CD4-positive, alpha-beta memory T cell (primary cell): Measurements from ENCODE around the gene TNIK. TPM values are rescaled to one million over a fixed set of nuclear protein-coding genes. Genes with fewer than 3 reads are reported as not detected.
"Not testable (repeated sequence)": the region's sequence is repeated elsewhere in the genome, so short reads cannot be mapped to it uniquely, and the experiment has no call there.

Experiments
- CTCF ChIA-PET: fragments of 350-600 bp; sonication (Branson Sonifier 250); formaldehyde crosslinking; loops from one replicate; lab custom pipeline; 2021; ENCODE audit warnings: inconsistent platforms; ENCODE audit not compliant: partially characterized antibody; lab: Charles Lee
- POLR2A ChIA-PET: fragments of 350-600 bp; sonication (Branson Sonifier 250); formaldehyde crosslinking; loops from one replicate; lab custom pipeline; 2021; ENCODE audit not compliant: partially characterized antibody; lab: Charles Lee
- DNase-seq, 5 donors: peaks; one replicate each; pipeline versions ENCODE4 v3.0.0 to v3.0.0-alpha.2; 2020 to 2022; ENCODE audit warnings: mixed read lengths in 1 of 5
- H3K27ac ChIP-seq: one replicate; pipeline ENCODE4 v1.7.0; 2013; ENCODE audit warnings: low read depth, low read length
- H3K27me3 ChIP-seq: 2 replicates; pipeline ENCODE4 v1.7.0; 2013; ENCODE audit warnings: mild to moderate bottlenecking, low read length, moderate library complexity; ENCODE audit not compliant: insufficient read depth
- H3K36me3 ChIP-seq: 2 replicates; pipeline ENCODE4 v1.7.0; 2013; ENCODE audit warnings: mild to moderate bottlenecking, low read length, moderate library complexity; ENCODE audit not compliant: insufficient read depth
- H3K4me1 ChIP-seq: 2 replicates; pipeline ENCODE4 v1.7.0; 2013; ENCODE audit warnings: mild to moderate bottlenecking, low read length, moderate library complexity; ENCODE audit not compliant: insufficient read depth
- H3K4me3 ChIP-seq, 2 donors: one replicate each; pipeline ENCODE4 v1.7.0; 2013; ENCODE audit warnings: low read length in 2 of 2, mild to moderate bottlenecking in 1 of 2
- H3K9me3 ChIP-seq, 2 donors: one replicate each; pipeline ENCODE4 v1.7.0; 2013; ENCODE audit warnings: low read length in 2 of 2, control low read depth in 1 of 2; ENCODE audit not compliant: control insufficient read depth in 1 of 2
- H3K27ac Mint-ChIP-seq, 7 donors: one replicate each; pipeline ENCODE4 v1.8.0; 2020 to 2021; ENCODE audit warnings: mixed read lengths in 7 of 7, mild to moderate bottlenecking in 6 of 7, inconsistent platforms in 3 of 7, moderate library complexity in 3 of 7
- H3K27me3 Mint-ChIP-seq, 2 donors: one replicate each; pipeline ENCODE4 v1.8.0; 2020 to 2021; ENCODE audit warnings: mixed read lengths in 2 of 2
- H3K36me3 Mint-ChIP-seq, 2 donors: one replicate each; pipeline ENCODE4 v1.8.0; 2020 to 2021; ENCODE audit warnings: mixed read lengths in 2 of 2, inconsistent platforms in 1 of 2, mild to moderate bottlenecking in 1 of 2
- H3K4me1 Mint-ChIP-seq, 4 donors: one replicate each; pipeline ENCODE4 v1.8.0; 2020 to 2021; ENCODE audit warnings: mixed read lengths in 4 of 4, mild to moderate bottlenecking in 1 of 4
- H3K4me3 Mint-ChIP-seq, 8 donors: one replicate each; pipeline ENCODE4 v1.8.0; 2020 to 2021; ENCODE audit warnings: mixed read lengths in 8 of 8, mild to moderate bottlenecking in 7 of 8, moderate library complexity in 6 of 8, inconsistent platforms in 3 of 8
- H3K9me3 Mint-ChIP-seq, 8 donors: one replicate each; pipeline ENCODE4 v1.8.0; 2020 to 2021; ENCODE audit warnings: mixed read lengths in 8 of 8, mild to moderate bottlenecking in 5 of 8, inconsistent platforms in 3 of 8, moderate library complexity in 1 of 8
- intact Hi-C: fragments of 100-400 bp; cut with micrococcal nuclease; formaldehyde crosslinking; loops from one replicate; pipeline ENCODE4 v1.15.1; 2023
- polyA plus RNA-seq, 2 donors: library from polyadenylated mRNA; unstranded; fragments of 300-500 nt; fragmentation: Illumina TruSeq; gene quantifications; one replicate each; pipeline ENCODE4 v1.2.3, GENCODE V29; 2021
- total RNA-seq, 2 experiments: library from RNA; stranded (reverse); gene quantifications; one replicate each; pipeline ENCODE4 v1.2.3, GENCODE V29; 2021

The TNIK gene
- total and polyA plus RNA-seq, 4 experiments from 2014 or later = 14.6 to 93.5 (median 58.1) TPM

DNA sequence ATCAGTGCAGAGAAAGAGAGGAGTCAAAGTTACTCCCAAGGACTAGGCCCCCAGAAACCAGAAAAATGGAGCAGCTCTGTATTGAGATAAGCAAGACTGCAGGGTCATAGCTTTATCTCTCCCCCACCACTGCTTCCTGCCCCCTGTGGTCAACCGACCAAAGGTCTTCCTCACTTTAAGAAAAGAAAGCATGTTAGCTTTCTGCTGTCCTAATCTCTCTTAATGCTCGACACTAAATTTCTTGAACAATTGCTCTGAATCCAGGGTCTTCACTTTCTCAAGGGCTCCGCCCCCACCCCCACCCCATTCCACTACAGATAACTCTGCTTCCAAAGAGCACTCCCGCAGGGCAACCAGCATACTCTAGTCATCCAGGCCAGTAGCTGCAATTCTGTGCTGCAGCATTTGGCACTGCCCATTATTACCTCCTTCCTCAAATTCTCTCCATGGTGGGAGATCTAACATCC, 31.9 kb downstream of the TNIK start:
- H3K27ac ChIP-seq = no peak overlapping the region
- peaks cover 25% of the 10 kb centered on the region for H3K4me1 ChIP-seq
- H3K9me3 ChIP-seq = no peaks in the 10 kb centered on the region
- H3K27me3 Mint-ChIP-seq = no peaks in the 10 kb centered on the region
- no peak overlapping the region for H3K4me3 ChIP-seq
- CTCF ChIA-PET = interaction anchor here (1.3 to 1.4 kb wide), 2 partner anchors 33 to 138 kb away, joined by 3 to 4 read pairs; no protein-coding TSS in a partner anchor
- POLR2A ChIA-PET = interaction anchor here (1.5 kb wide), 1 partner anchor 32 kb away, joined by 5 read pairs; the partner anchor contains the start of gene TNIK
- H3K4me1 Mint-ChIP-seq = peaks cover 7 to 29% (median 16%) of the 10 kb centered on the region in 4 donors
- H3K9me3 Mint-ChIP-seq = peaks cover 0 to 4% (median 0%) of the 10 kb centered on the region in 8 donors
- no peaks in the 10 kb centered on the region for H3K27me3 ChIP-seq
- H3K36me3 ChIP-seq = no peaks in the 10 kb centered on the region
- H3K36me3 Mint-ChIP-seq = peaks cover 10% of the 10 kb centered on the region in 2 donors
- intact Hi-C loops = loop anchor here (1.0 kb wide), 1 partner anchor 12 kb away; no protein-coding TSS in a partner anchor
- H3K27ac Mint-ChIP-seq = no peak overlapping the region
- H3K4me3 Mint-ChIP-seq = no peak overlapping the region
- no peak for DNase-seq

DNA sequence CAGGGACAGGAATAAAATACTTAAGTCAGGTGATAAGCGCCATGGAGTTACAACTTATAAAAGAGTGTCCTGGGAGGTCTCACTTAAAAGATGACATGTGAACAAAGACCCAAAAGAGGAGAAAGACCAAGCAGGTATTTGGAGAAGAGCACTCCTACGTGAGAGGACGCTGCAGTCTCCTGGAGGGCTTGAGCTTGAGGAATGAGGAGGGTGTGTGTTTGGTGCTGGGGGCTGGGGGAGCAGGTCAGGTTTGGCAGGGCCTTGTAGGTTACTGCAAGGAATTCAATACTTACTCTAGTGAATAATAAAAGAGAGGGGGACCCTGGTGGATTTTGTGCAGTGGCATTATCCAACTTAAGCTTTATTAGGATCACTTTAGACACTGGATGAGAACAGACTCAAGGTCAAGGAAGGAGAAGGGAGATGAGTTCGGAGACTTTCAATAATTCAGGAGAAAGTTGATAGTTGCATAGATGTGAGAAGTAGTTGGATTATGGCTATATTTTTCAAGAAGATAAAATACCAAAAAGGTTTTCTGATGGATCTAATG, 32.4 kb downstream of the TNIK start:
- ChIA-PET CTCF (interaction anchor here (1.1 to 1.3 kb wide), 2 partner anchors 9 to 139 kb away, joined by 4 read pairs; no protein-coding TSS in a partner anchor), POLR2A (interaction anchor here (1.5 kb wide), 1 partner anchor 33 kb away, joined by 5 read pairs; the partner anchor contains the start of gene TNIK)
- no peak overlapping the region for H3K4me3 Mint-ChIP-seq
- peaks cover 25% of the 10 kb centered on the region for H3K4me1 ChIP-seq
- no peak overlapping the region for H3K4me3 ChIP-seq
- intact Hi-C loops = loop anchor here (1.0 kb wide), 1 partner anchor 12 kb away; no protein-coding TSS in a partner anchor
- no peaks in the 10 kb centered on the region for H3K27me3 ChIP-seq
- no peaks in the 10 kb centered on the region for H3K9me3 ChIP-seq
- H3K4me1 Mint-ChIP-seq = peaks cover 8 to 27% (median 17%) of the 10 kb centered on the region in 4 donors
- H3K27ac Mint-ChIP-seq = no peak overlapping the region
- H3K36me3 ChIP-seq = no peaks in the 10 kb centered on the region
- H3K27me3 Mint-ChIP-seq = no peaks in the 10 kb centered on the region
- H3K36me3 Mint-ChIP-seq = peaks cover 10 to 12% of the 10 kb centered on the region in 2 donors
- H3K9me3 Mint-ChIP-seq = peaks cover 0 to 8% (median 0%) of the 10 kb centered on the region in 8 donors
- no peak overlapping the region for H3K27ac ChIP-seq
- no peak for DNase-seq

DNA sequence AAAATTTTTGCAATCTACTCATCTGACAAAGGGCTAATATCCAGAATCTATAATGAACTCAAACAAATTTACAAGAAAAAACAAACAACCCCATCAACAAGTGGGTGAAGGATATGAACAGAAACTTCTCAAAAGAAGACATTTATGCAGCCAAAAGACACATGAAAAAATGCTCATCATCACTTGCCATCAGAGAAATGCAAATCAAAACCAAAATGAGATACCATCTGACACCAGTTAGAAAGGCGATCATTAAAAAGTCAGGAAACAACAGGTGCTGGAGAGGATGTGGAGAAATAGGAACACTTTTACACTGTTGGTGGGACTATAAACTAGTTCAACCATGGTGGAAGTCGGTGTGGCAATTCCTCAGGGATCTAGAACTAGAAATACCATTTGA, 36.1 kb downstream of the TNIK start:
- H3K27ac Mint-ChIP-seq = peak overlapping the region in 1 of 7 donors; percentile 37
- H3K4me1 ChIP-seq = peaks cover 14% of the 10 kb centered on the region
- H3K4me1 Mint-ChIP-seq = peaks cover 12 to 36% (median 21%) of the 10 kb centered on the region in 4 donors
- H3K27me3 ChIP-seq, H3K36me3 ChIP-seq, CTCF ChIA-PET, H3K27me3 Mint-ChIP-seq, H3K27ac ChIP-seq, H3K9me3 ChIP-seq, H3K4me3 Mint-ChIP-seq, intact Hi-C loops, H3K9me3 Mint-ChIP-seq, H3K4me3 ChIP-seq, DNase-seq, POLR2A ChIA-PET: not testable (repeated sequence)
- H3K36me3 Mint-ChIP-seq = peaks cover 10 to 13% of the 10 kb centered on the region in 2 donors

DNA sequence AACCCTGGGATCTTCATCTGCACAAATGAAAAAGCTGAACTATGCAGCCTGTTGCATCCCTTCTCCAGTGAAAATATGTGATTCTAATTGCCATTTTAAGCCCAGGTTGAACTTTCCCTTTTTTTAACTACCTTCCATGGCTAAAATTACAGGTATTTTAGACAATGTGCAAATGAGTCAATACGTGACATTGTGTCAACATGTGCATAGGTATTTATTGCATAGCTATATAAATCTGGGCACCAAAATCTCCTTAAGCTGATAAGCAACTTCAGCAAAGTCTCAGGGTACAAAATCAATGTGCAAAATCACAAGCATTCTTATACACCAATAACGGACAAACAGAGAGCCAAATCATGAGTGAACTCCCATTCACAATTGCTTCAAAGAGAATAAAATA, 37.4 kb downstream of the TNIK start:
- H3K27ac ChIP-seq, H3K4me3 Mint-ChIP-seq, H3K27me3 ChIP-seq, CTCF ChIA-PET, H3K9me3 Mint-ChIP-seq, H3K36me3 ChIP-seq, H3K27me3 Mint-ChIP-seq, POLR2A ChIA-PET, H3K9me3 ChIP-seq, intact Hi-C loops, DNase-seq, H3K4me1 ChIP-seq, H3K4me3 ChIP-seq: not testable (repeated sequence)
- peaks cover 10 to 17% of the 10 kb centered on the region in 2 donors for H3K36me3 Mint-ChIP-seq
- H3K4me1 Mint-ChIP-seq = peaks cover 19 to 48% (median 29%) of the 10 kb centered on the region in 4 donors
- peak overlapping the region in 1 of 7 donors; percentile 18 for H3K27ac Mint-ChIP-seq

DNA sequence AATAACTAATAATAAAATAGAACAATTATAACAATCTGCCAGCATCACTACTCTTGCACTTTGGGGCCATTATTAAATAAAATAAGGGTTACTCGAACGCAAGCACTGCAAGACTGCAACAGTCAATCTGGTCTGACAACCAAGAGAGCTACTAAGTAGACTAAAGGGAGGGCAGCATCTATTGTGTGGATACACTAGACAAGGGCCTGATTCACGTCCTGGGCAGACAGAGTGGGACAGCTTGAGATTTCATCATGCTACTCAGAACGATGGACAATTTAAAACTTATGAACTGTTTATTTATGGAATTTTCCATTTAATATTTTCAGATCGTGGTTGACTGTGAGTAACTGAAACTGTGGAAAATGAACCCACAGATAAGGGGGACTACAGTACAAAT, 39.5 kb downstream of the TNIK start:
- Mint-ChIP-seq H3K9me3 (peaks cover 0 to 8% (median 0%) of the 10 kb centered on the region in 8 donors), H3K4me1 (peaks cover 32 to 65% (median 45%) of the 10 kb centered on the region in 4 donors), H3K4me3 (no peak overlapping the region), H3K27me3 (no peaks in the 10 kb centered on the region), H3K27ac (peak overlapping the region in 2 of 7 donors; percentile 26 to 74), H3K36me3 (peaks cover 7 to 13% of the 10 kb centered on the region in 2 donors)
- CTCF ChIA-PET = no interaction called here
- DNase-seq = no peak
- Histone ChIP-seq H3K4me1 (peaks cover 14% of the 10 kb centered on the region), H3K9me3 (no peaks in the 10 kb centered on the region), H3K36me3 (no peaks in the 10 kb centered on the region), H3K27me3 (no peaks in the 10 kb centered on the region), H3K4me3 (no peak overlapping the region), H3K27ac (no peak overlapping the region)
- POLR2A ChIA-PET = no interaction called here
- intact Hi-C loops = no loop called here

DNA sequence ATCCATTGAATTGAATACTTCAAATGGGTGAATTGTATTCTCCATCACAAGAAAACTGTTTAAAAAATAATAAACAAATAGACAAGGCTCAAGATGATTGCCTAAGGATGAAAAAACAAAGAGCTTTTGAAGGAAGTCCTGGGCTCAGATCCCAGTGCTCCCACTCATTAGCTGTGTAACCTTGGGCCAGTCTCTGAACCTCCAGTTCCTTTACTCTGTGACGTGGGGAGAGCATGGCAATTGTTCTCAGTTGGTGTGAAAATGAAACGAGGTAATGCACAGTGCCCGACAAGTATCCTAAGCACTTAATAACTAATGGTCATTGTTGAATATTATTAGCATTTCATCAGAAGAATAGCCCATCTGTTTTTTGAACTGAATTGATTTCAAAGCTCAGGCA, 40.7 kb downstream of the TNIK start:
- ChIA-PET POLR2A (no interaction called here), CTCF (interaction anchor here (0.9 kb wide), 1 partner anchor 8 kb away, joined by 3 read pairs; no protein-coding TSS in a partner anchor)
- peaks cover 7 to 13% of the 10 kb centered on the region in 2 donors for H3K36me3 Mint-ChIP-seq
- Histone ChIP-seq H3K27me3 (no peaks in the 10 kb centered on the region), H3K36me3 (no peaks in the 10 kb centered on the region), H3K27ac (no peak overlapping the region), H3K4me3 (no peak overlapping the region), H3K9me3 (no peaks in the 10 kb centered on the region), H3K4me1 (peaks cover 25% of the 10 kb centered on the region)
- peaks cover 40 to 76% (median 53%) of the 10 kb centered on the region in 4 donors for H3K4me1 Mint-ChIP-seq
- no peaks in the 10 kb centered on the region for H3K27me3 Mint-ChIP-seq
- no peak overlapping the region for H3K27ac Mint-ChIP-seq
- peaks cover 0 to 6% (median 0%) of the 10 kb centered on the region in 8 donors for H3K9me3 Mint-ChIP-seq
- intact Hi-C loops = no loop called here
- no peak for DNase-seq
- no peak overlapping the region for H3K4me3 Mint-ChIP-seq

DNA sequence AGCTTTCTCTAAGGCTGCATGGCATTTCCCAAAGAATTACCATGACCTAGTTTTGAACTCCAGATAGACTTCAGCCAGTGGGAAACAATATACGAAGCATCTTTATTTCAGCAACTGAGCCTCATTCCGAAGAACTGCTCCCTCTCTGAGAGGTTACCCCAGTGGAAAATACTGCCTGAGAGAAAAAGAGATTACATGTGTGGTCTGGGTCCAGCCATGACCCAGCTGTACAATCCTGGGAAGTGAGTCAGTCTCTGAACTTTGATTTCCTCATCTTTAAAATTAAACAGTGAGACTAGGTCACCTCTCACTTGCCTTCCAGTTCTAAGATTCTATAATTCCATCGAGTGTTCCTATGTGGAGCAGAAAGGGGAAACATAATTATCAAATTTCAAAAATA, 42.4 kb downstream of the TNIK start:
- CTCF ChIA-PET = no interaction called here
- Histone ChIP-seq H3K4me1 (peaks cover 40% of the 10 kb centered on the region), H3K4me3 (no peak overlapping the region), H3K27me3 (no peaks in the 10 kb centered on the region), H3K9me3 (no peaks in the 10 kb centered on the region), H3K36me3 (no peaks in the 10 kb centered on the region), H3K27ac (no peak overlapping the region)
- peak overlapping the region in 1 of 7 donors; percentile 31 for H3K27ac Mint-ChIP-seq
- H3K27me3 Mint-ChIP-seq = no peaks in the 10 kb centered on the region
- POLR2A ChIA-PET = no interaction called here
- H3K4me1 Mint-ChIP-seq = peaks cover 52 to 79% (median 62%) of the 10 kb centered on the region in 4 donors
- DNase-seq = no peak
- no peak overlapping the region for H3K4me3 Mint-ChIP-seq
- no peaks in the 10 kb centered on the region for H3K9me3 Mint-ChIP-seq
- peaks cover 0 to 5% of the 10 kb centered on the region in 2 donors for H3K36me3 Mint-ChIP-seq
- intact Hi-C loops = no loop called here
